PFSK-1 (cell line): ENCODE results near the gene HDAC7.

Source experiments
- POLR2AphosphoS5 ChIP-seq: IDR thresholded peaks from 2 replicates; pipeline ENCODE4 v1.6.1; 2012; ENCODE audit warnings: low read depth, mild to moderate bottlenecking, control low read depth, low read length, moderate library complexity
- TAF1 ChIP-seq: IDR thresholded peaks from 2 replicates; pipeline ENCODE4 v1.6.1; 2012; ENCODE audit warnings: low read length, control low read depth, borderline replicate concordance; ENCODE audit not compliant: insufficient read depth

DNA sequence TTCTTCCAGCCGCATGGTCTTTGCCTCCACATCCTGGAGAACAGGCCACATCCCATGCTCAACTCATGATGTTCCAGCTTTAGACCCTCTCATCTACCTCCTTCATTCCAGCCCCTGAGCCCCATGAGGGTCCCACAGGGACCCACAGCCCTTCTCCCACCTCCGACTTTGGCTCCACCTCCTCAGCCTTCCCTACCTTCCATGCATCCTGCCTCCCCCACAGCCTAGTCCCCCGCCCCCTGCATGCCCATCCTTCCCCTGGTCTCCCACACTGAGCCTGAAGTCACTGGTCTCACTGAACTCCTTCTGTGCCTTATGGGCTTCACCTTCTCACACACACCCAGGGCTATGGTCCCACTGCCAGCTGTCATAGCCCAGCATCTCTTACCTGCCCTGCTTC is 70.8 kb downstream of the HDAC7 start:
- TF ChIP-seq TAF1 (no peak), POLR2AphosphoS5 (no peak)
